NCI-H1694 (cell line): ENCODE data around the gene JAGN1.
"Not testable (repeated sequence)": the region's sequence is repeated elsewhere in the genome, so short reads cannot be mapped to it uniquely, and the experiment has no call there.

ENCODE experiments used
- DNase-seq: peaks from one replicate; lab custom pipeline; 2025; lab: John Stamatoyannopoulos, UW

JAGN1 gene

DNA sequence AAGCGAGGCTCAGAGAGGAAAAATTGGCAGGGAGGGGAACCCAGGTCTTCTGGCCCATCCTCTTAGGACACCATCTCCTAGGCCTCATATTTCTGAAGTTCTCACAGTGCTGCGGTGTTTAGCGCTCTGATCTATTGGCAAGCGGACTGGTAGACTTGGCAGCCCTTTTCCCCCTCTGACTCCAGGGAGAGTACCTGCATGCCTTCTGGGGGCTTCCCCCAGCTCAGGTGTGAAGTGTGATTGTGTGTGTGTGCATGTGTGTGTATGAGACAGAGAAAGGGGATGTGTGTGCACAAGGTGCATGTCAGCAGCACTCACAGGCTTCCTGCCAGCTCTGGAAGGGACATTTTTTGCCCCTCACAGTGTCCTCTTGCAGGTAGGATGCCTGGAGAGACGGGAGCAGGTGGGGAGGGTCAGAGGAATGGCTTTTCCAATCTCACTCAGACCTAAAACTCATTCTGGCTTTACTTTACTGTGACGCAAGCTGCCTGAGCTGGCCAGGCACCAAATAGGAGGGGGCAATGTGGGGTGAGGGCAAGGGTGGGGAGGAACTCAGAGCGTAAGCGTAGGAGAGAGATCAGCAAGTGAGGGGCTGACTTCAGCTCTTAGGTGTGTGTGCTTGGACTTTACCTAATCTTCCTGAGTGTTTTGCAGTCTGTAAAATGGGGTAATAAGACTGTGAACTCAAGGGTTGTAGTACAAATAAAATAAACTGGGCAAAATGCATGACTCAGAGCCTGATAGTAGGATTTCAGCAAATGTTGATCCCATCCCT, 8.2 kb downstream of the JAGN1 start:
- DNase-seq: no peak

- no peak for DNase-seq
Observed at GRCh38 chr3:9899289-9899791, 8.9 kb downstream of the JAGN1 start.

GRCh38 chr3:9900965-9901415, 10.6 kb downstream of the JAGN1 start:
- not testable (repeated sequence) for DNase-seq

GRCh38 chr3:9901967-9902366, 11.6 kb downstream of the JAGN1 start:
- no peak for DNase-seq

GRCh38 chr3:9902372-9903237, 12.2 kb downstream of the JAGN1 start, which contains the start of gene IL17RE:
TSS of gene IL17RE (plus strand) at chr3:9902848. CDS start at chr3:9902933, 85 bp downstream.
- DNase-seq: no peak

- DNase-seq: no peak
Observed at GRCh38 chr3:9903238-9903624, 12.8 kb downstream of the JAGN1 start.

DNA sequence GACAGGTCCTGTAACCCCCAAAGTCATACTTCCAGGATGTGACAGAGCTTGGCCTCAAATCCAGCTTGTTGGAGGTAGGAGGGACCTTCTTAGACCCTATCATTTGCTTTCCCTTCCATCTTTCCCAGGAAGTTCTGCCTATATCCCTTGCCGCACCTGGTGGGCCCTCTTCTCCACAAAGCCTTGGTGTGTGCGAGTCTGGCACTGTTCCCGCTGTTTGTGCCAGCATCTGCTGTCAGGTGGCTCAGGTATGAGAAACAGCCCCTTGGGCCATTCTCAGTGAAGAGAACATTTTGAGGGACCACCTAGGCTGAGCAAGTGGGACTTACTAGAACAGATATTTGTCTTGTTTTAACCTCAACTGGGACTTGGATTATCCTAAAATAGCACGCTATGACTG, 13.5 kb downstream of the JAGN1 start:
- no peak for DNase-seq

GRCh38 chr3:9906480-9906879, 16.1 kb downstream of the JAGN1 start:
- DNase-seq: no peak

GRCh38 chr3:9908286-9908685, 17.9 kb downstream of the JAGN1 start:
- DNase-seq: no peak

- no peak for DNase-seq
Observed at GRCh38 chr3:9909221-9910013, 19.0 kb downstream of the JAGN1 start.

DNA sequence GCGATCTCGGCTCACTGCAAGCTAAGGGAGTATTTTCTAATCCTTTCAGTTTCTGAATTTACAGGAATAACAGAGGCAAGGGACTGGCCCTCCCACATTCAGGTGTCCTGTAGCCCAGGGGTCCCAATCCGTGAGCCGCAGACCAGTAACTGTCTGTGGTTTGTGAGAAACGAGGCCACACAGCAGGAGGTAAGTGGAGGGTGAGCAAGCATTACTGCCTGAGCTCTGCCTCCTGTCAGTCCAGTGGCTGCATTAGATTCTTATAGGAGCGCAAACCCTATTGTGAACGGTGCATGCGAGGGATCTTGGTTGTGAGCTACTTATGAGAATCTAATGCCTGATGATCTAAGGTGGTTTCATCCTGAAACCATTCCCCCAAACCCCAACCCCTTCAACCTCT, 21.5 kb downstream of the JAGN1 start:
- no peak for DNase-seq

DNA sequence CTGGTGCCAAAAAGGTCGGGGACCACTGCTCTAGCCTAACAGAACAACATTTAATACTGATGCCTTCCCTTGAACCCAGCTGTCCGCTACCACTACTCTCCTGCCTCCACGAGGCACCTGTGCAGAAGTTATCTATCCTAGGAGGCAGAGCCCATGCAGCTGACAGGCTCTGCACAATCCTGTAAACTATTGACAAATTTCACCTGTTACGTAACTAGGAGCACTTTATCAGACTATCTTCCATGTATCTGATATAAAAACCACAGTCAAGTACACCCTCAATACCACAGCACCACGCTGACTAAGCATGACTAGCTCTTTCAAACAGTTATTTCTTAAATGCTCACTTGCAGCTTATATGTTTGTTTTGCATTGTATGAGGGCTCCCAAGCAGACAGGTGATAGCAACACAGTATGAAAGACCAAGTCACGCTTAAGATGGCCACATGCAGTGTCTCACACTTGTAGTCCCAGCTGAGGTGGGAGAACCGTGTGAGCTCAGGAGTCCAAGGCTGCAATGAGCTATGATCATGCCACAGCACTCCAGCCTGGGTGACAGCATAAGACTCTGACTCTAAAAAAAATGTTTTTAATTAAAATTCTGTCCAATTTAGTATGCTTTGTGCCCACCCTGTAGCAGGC, 22.0 kb downstream of the JAGN1 start:
- no peak for DNase-seq

DNA sequence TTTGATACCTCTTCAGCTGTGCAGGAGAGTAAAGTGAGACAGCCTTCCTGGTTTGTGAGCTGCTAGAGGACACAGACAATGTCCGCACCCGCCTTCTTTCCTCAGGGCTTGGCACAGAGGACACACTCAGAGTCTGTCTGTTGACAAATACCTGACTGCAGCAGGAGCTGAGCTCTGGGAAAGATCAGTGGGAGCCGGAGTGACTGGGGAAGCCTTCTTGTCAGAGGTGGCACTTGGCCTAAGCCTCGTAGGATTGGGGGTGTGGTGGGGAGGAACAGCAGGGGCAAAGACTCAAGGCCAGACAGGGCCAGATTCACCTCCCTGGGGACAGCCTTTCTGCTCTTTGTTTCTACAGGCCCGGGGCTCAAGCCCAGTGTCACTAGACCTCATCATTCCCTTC, 23.2 kb downstream of the JAGN1 start:
- no peak for DNase-seq

GRCh38 chr3:9914011-9914410, 23.6 kb downstream of the JAGN1 start:
- DNase-seq: no peak

- DNase-seq: no peak
Observed at GRCh38 chr3:9914559-9915253, 24.3 kb downstream of the JAGN1 start.

- DNase-seq: no peak
Observed at GRCh38 chr3:9915254-9916141, 25.1 kb downstream of the JAGN1 start.

DNA sequence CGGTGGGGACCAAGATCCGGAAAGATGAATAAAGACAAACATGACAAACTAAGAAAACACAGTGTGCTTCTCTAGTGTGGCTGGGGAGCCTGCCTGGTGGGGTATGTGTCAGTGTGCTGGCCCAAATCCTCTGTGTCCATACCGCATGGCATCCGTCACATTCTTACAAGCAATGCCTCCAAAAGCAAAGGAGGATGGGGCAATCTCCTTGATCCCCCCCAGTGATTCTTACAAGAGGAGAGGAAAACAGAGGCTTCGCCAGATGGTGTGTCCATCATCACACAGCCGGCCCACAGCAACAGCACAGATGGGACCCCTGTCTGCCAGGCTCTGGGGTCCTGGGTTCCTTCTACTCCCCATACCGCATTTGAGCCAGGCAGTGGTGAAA, 25.9 kb downstream of the JAGN1 start:
- DNase-seq: no peak

DNA sequence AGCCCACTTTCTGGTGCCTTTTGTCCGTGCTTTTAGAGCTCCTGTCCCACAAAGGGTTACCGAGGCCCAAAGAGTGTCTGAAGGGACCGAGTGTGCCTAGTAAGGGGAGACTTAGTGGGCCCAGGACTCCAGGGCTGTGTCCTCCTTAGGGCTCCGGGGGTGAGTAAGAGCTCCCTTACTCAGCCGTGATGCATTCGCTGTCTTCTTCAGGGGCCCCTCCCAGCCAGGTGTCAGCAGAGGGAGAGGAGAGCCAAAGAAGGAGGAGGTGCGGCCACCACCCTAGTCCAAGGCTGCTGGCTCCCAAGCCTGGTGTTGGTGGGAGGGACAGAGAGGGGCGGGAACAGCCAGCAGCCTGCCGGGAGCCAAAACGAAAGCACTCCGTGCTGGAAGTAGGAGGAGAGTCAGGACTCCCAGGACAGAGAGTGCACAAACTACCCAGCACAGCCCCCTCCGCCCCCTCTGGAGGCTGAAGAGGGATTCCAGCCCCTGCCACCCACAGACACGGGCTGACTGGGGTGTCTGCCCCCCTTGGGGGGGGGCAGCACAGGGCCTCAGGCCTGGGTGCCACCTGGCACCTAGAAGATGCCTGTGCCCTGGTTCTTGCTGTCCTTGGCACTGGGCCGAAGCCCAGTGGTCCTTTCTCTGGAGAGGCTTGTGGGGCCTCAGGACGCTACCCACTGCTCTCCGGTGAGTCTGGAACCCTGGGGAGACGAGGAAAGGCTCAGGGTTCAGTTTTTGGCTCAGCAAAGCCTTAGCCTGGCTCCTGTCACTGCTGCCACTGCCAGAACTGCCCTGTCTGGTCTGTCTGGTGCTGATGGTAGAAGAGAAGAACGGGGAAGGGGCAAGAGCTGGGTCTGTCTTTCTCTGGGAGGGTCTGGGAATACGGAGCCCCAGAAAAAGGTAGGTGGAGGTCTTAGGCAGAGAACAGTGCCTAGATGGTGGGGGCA, 26.6 kb downstream of the JAGN1 start, which contains the start of gene IL17RC:
TSS of gene IL17RC (plus strand) at position 365 of the 947 bp plus-strand sequence. CDS start at position 583, 218 bp downstream.
- DNase-seq: peak; percentile 39

GRCh38 chr3:9917820-9918219, 27.4 kb downstream of the JAGN1 start:
- no peak for DNase-seq
